HG03139 (cell line): ENCODE measurements around the gene ANAPC13.

Experiments
- ATAC-seq: cut with Tn5 transposase; IDR thresholded peaks from one replicate; pipeline ENCODE4 v1.9.1; 2021; ENCODE audit not compliant: unreplicated experiment

Gene ANAPC13

DNA sequence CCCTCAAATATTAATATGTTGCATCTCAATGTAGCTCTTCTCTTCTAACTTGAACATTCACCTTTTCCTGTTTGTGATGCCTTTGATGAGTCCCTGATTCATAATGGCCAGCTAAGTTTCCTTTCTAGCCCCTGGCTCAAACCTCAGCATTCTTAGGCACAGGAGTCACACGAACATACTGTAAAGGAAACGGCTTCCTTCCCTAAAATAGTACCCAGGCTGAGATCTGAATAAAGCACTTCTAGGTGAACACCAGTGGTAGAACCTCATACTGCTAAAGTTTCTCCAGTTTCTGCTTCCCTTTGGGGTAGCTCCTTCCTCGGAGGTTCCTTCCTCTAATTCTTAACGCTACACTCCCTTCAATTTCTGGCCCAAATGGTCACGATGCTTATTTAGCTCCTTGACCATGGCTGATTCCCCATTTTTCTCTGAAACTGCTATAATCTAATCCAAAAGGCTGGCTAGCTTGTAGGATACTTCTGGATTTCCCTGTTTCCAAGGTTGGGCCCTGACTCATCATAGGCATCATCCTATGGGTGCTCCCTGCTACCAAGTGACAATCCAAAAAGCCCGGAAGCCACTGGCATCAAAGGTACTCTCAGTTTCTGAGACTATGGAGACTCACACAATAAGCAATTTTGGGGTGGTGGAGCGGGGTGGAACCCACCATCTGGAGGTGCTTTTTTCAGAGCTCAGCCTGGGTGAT is 2.4 kb downstream of the ANAPC13 start:
- no peak for ATAC-seq

DNA sequence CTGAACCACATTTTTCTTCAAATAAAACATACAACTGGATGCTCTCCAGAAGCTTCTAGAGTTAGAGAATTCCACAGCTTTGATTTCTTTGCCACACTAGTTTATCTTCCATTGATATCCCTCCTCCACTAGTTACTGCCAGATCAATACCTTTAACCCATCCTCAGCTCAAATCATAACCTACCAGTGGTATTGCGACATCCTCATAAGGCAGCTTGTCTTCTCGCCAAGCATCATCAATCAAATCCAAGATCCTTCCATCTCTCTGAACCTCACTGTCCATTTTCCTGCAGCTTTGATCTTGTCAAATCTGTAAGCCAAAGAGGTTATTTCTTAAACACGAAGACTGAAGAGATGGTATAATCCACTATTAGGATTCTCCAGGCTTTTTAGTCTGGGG is 3.2 kb downstream of the ANAPC13 start:
- ATAC-seq = no peak

- no peak for ATAC-seq
Observed at GRCh38 chr3:134481166-134481565, 4.6 kb downstream of the ANAPC13 start.

DNA sequence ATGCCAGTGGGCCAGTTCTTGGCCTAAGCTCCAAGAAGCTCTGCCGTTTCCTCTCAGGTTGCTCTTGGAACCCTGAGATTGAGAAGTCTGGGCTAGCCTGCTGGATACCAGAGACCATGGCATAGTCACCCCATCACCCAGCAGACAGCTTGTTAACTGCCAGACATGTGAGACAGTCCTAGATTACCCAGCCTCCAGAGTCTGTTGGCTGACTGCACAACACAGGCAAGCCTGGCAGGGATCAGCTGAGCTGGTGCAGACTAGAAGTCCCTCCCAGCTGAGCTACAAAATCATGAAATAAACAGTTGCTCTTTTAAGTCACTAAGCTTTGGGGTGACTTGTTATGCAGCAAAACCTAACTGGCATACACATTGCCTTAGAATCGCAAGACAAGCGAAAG is 5.2 kb downstream of the ANAPC13 start:
- no peak for ATAC-seq

DNA sequence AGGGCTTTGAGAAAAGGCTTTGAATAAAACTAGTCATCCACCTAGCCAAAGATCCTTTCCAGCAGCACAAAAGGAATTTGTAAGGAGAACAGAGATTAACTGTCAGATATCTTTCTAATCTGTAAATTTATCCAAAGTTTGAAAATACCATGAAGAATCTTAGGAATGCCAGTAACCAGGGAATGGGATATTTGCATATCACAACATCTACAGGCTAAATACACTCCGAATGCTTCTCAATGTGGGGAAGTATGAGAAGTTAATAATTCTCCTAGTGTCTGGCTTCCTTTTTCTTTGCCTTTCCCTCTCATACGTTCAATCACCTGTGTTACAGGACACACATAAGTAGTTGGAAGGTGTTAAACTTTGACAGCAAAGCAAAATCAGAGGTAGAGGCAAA is 7.8 kb downstream of the ANAPC13 start:
- no peak for ATAC-seq

DNA sequence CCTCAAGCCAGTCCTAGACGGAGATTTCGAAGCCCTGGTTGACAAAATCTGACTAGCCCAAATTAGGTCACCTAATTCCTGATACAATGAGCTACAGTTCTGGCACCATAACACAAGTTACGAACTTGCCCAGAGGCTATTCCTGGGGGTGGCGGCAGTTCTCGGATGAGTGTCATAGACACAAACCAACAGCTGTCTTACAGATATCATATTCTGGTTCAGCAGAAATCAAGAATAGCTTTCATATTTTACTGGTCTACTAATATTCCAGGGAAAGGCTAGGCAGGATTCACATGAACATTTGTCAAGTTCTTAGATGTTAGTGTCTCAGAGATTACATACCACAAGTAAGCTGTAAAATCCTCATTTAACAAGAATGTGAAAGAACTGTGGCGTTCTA is 8.8 kb downstream of the ANAPC13 start:
- ATAC-seq = no peak

DNA sequence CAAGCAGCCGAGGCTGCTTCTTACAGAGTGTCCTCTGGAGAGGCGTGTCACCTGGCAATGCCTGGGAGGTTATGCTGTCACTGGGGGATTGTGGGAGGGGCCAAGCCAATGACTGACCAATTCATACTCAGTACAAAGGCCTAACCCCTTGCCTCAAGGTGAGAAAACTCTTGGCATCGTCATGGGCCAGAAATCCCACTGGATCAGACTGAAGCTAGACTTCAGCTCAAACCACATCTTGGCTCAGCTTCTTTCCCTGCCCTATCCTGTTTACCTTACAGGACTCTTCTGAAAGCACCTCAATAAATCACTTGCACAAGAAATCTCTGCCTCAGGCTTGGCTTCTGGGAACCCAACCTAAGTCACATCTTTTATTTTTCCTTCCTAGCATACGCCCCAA is 9.5 kb downstream of the ANAPC13 start:
- no peak for ATAC-seq

GRCh38 chr3:134474956-134475355 is 10.8 kb downstream of the ANAPC13 start:
- ATAC-seq = no peak

DNA sequence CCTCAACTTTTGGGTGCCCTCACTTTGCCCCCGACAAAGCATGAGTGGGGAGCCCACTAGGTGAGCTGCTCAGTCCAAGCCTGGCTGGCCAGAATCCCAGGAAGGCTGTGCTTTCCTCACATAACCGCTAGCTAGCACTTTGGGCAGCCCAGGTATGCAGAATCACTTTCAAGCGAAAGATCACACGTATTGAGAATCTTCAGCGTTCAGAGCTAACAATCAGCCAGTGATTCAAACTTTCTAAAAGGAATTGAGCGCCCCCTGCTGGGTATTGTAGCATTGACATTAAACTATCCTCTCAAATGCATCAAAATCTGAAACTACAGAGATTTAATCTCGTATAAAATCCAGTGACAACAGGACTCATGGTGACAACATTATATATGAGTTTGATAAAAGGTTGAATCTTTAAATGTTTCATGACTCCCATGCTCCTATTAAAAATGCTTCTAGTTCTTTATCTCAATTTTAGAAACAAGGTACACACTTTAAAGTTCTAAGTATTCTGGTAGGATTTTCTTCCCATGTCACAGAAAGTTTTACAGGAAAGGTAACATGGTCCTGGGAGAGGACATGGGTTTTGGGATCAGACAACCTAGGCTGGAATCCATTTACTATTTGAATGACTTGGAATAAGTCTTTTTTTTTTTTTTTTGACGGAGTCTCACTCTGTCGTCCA is 11.8 kb downstream of the ANAPC13 start:
- ATAC-seq = no peak

GRCh38 chr3:134472831-134473230 is 13.0 kb downstream of the ANAPC13 start:
- no peak for ATAC-seq

GRCh38 chr3:134471521-134472193 is 14.1 kb downstream of the ANAPC13 start:
- ATAC-seq = no peak

- ATAC-seq = no peak
Observed at GRCh38 chr3:134468519-134468918, 17.3 kb downstream of the ANAPC13 start.

- no peak for ATAC-seq
Observed at GRCh38 chr3:134466331-134466730, 19.5 kb downstream of the ANAPC13 start.

- ATAC-seq = no peak
Observed at GRCh38 chr3:134464689-134465365, 21.0 kb downstream of the ANAPC13 start.

GRCh38 chr3:134464064-134464688 is 21.6 kb downstream of the ANAPC13 start:
- ATAC-seq = no peak

DNA sequence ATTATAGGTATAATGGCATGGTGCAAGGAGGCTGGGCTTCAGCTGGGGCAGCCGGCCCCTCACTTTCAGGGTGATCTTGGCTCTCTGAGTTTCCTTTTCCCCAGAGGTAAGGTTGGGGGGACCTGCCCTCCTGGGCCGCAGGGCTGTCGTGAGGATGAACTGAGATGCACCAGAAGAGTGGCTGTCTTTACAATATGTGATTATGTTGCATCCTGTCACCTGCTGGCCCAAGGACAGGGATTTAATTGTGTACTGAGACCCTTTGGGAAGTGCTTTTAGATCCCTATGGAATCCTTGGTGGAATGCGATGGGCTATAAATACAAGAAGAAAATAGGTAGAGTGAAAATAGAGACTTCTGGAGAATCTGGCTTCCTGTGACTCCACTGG is 22.1 kb downstream of the ANAPC13 start:
- no peak for ATAC-seq

DNA sequence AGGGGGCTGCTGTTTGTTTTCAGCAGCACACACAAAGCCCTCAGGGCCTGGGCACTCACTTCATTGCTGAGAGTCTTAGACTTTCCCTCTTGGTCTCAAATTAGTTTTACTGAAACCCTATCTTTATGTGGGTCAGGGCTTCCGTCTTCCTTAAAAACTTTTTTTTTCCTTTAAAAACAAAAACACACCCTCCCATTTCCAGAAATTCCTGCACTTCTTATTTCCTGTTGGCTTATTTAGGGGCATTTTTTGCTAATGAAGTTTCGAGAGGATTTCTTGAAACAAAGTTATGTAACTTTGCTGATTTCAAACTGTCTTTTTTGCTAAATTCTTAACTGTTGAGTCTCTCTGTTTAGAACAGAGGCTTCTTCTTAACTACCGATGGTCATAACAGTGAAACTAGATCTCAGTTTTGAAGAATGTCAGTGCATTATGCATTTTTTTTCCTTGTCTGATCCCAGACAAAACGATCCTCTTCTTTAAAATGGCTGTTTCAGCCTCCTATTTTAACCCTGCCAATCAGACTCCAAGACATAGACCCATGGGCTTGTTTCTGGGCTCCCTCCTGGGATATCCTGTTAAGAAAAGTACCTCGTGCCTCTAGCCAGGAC is 23.3 kb downstream of the ANAPC13 start:
- ATAC-seq = no peak

GRCh38 chr3:134460965-134461364 is 24.8 kb downstream of the ANAPC13 start:
- no peak for ATAC-seq

GRCh38 chr3:134459562-134459961 is 26.2 kb downstream of the ANAPC13 start:
- no peak for ATAC-seq

DNA sequence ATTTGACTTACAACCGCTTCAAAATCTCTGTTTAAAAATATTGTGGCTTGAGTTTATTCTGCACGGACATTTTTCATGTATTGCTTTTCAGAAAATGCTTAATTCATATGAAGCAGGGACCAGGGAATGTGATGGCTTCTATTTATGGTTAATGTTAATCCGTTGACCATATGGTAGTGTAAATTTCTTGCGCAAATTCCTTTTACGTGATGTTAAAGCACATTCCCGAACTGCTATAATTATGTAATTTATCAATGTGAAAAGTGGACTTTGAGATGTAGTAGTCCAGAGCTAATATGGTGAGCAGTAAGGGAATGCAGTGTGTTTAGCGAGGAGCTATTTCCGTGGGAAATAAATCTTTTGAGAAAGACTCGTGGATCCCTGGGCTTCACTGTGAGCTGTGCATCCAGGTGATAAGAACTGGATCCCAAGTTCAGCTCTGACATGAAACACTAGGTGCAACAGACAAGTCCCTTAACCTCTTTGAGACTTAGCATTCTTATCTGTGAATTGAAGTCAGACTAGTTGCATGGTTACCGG is 27.3 kb downstream of the ANAPC13 start:
- no peak for ATAC-seq
